Mesenchymal stem cell (in vitro differentiated cells and primary cell): ENCODE measurements around the gene RFX2.

ENCODE experiments used
- DNase-seq: peaks from one replicate; pipeline ENCODE4 v3.0.0-alpha.2; 2013
- H2AFZ ChIP-seq: one replicate; pipeline ENCODE4 v1.6.1; 2013; ENCODE audit warnings: low read depth, mild to moderate bottlenecking, control low read depth, inconsistent platforms, low read length, moderate library complexity
- H2AK5ac ChIP-seq: 2 replicates; pipeline ENCODE4 v1.6.1; 2013; ENCODE audit warnings: low read length, moderate library complexity, mild to moderate bottlenecking, inconsistent platforms; ENCODE audit not compliant: severe bottlenecking
- H2BK120ac ChIP-seq: one replicate; pipeline ENCODE4 v1.6.1; 2013; ENCODE audit warnings: low read depth, mild to moderate bottlenecking, inconsistent platforms, low read length, moderate library complexity
- H2BK12ac ChIP-seq, 2 experiments: one replicate each; pipeline ENCODE4 v1.6.1; 2013; ENCODE audit warnings: inconsistent platforms in 2 of 2, low read length in 2 of 2, mild to moderate bottlenecking in 2 of 2, moderate library complexity in 2 of 2, control low read depth in 1 of 2
- H2BK15ac ChIP-seq: one replicate; pipeline ENCODE4 v1.6.1; 2013; ENCODE audit warnings: mild to moderate bottlenecking, low read depth, inconsistent platforms; ENCODE audit not compliant: poor library complexity, severe bottlenecking
- H2BK5ac ChIP-seq: 2 replicates; pipeline ENCODE4 v1.6.1; 2013; ENCODE audit warnings: low read depth, mild to moderate bottlenecking, low read length, control low read depth, inconsistent platforms; ENCODE audit not compliant: poor library complexity, severe bottlenecking
- H3K14ac ChIP-seq, 2 experiments: one replicate each; pipeline ENCODE4 v1.6.1; 2013; ENCODE audit warnings: inconsistent platforms in 2 of 2, low read length in 2 of 2, control low read depth in 1 of 2, mild to moderate bottlenecking in 1 of 2, moderate library complexity in 1 of 2
- H3K18ac ChIP-seq, 2 experiments: one replicate each; pipeline ENCODE4 v1.6.1; 2013; ENCODE audit warnings: inconsistent platforms in 2 of 2, low read length in 2 of 2, control low read depth in 1 of 2, low read depth in 1 of 2, mild to moderate bottlenecking in 1 of 2
- H3K23ac ChIP-seq, 2 experiments: one replicate each; pipeline ENCODE4 v1.6.1; 2013; ENCODE audit warnings: inconsistent platforms in 2 of 2, low read length in 2 of 2, mild to moderate bottlenecking in 2 of 2, moderate library complexity in 2 of 2, control low read depth in 1 of 2
- H3K27ac ChIP-seq: 2 replicates; pipeline ENCODE4 v1.5.1; 2013; ENCODE audit warnings: mild to moderate bottlenecking, moderate library complexity, low read length, control low read depth, inconsistent platforms; ENCODE audit not compliant: poor library complexity, severe bottlenecking
- H3K27me3 ChIP-seq, 2 experiments: 2 replicates each; pipeline versions ENCODE4 v1.6.1 to v1.7.0; 2013; ENCODE audit warnings: low read length in 2 of 2, mild to moderate bottlenecking in 2 of 2, moderate library complexity in 2 of 2, control low read depth in 1 of 2, inconsistent platforms in 1 of 2; ENCODE audit not compliant: control insufficient read depth in 1 of 2, insufficient read depth in 1 of 2
- H3K36me3 ChIP-seq, 2 experiments: 2 replicates each; pipeline versions ENCODE4 v1.6.1 to v1.7.0; 2013; ENCODE audit warnings: low read length in 2 of 2, control low read depth in 1 of 2, inconsistent platforms in 1 of 2, low read depth in 1 of 2, mild to moderate bottlenecking in 1 of 2; ENCODE audit not compliant: insufficient read depth in 2 of 2, control insufficient read depth in 1 of 2
- H3K4ac ChIP-seq, 2 experiments: one replicate each; pipeline ENCODE4 v1.6.1; 2013; ENCODE audit warnings: inconsistent platforms in 2 of 2, low read length in 2 of 2, mild to moderate bottlenecking in 2 of 2, moderate library complexity in 2 of 2, control low read depth in 1 of 2, low read depth in 1 of 2
- H3K4me1 ChIP-seq: 2 replicates; pipeline ENCODE4 v1.6.1; 2013; ENCODE audit warnings: low read depth, low read length, control low read depth; ENCODE audit not compliant: control insufficient read depth, insufficient read depth
- H3K4me2 ChIP-seq: 2 replicates; pipeline ENCODE4 v1.6.1; 2013; ENCODE audit warnings: low read length, mild to moderate bottlenecking, inconsistent platforms; ENCODE audit not compliant: poor library complexity, severe bottlenecking
- H3K4me3 ChIP-seq, 2 experiments: 2 replicates each; pipeline versions ENCODE4 v1.5.1 to v1.7.0; 2013; ENCODE audit warnings: low read length in 2 of 2, mild to moderate bottlenecking in 2 of 2, control low read depth in 1 of 2, low read depth in 1 of 2; ENCODE audit not compliant: insufficient read depth in 1 of 2
- H3K79me1 ChIP-seq: replicated peaks from 2 replicates; pipeline ENCODE4 v1.6.1; 2013; ENCODE audit warnings: mild to moderate bottlenecking, control low read depth, low read length, inconsistent platforms; ENCODE audit not compliant: poor library complexity, severe bottlenecking
- H3K9ac ChIP-seq: 2 replicates; pipeline ENCODE4 v1.7.0; 2013; ENCODE audit warnings: mild to moderate bottlenecking, low read length, moderate library complexity
- H3K9me3 ChIP-seq: 2 replicates; pipeline ENCODE4 v1.7.0; 2013; ENCODE audit warnings: mild to moderate bottlenecking, low read length; ENCODE audit not compliant: control insufficient read depth
- H4K8ac ChIP-seq: one replicate; pipeline ENCODE4 v1.6.1; 2013; ENCODE audit warnings: inconsistent platforms, mild to moderate bottlenecking, low read length, moderate library complexity
- H4K91ac ChIP-seq: one replicate; pipeline ENCODE4 v1.6.1; 2013; ENCODE audit warnings: mild to moderate bottlenecking, low read length, inconsistent platforms
- WGBS: methylation state at CpG from one replicate; pipeline ENCODE4 v1.1.7; 2013; ENCODE audit warnings: mixed read lengths; 5-methylcytosine and 5-hydroxymethylcytosine counted together

Gene RFX2

DNA sequence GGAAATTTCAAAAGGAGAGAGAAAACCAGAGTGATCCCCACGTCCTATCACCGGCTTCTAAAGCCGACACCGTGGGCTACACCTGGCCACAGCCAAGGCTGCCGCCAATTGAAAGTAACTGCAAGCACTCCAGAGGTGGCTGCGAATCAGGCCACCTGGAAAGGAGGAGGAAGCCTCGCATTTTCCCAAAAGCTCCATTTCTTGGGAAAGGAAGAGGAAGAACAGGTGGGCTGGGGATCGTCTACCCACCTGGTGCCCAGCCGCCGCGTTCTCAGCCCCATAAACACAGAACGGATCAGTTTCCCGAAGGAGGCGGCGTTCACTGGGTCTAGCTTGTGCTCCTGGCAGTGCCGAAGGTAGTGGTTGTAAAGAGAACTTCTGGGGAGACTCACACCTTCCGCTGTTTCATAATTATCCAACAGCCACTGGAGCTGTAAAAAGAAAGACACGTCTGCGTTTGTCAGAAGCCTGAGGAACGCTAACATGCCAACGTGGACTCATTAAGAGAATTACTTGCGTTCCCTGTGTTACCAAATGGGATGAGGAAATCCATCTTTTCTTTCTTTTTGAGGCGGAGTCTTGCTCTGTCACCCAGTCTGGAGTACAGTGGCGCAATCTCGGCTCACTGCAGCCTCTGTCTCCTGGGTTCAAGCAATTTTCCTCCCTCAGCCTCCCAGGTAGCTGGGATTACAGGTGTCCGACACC lies 94.3 kb downstream of the RFX2 start:
- Histone ChIP-seq H3K27ac (no peak overlapping the region), H3K36me3 (peaks cover 3 to 59% of the 10 kb centered on the region in 2 experiments), H3K14ac (peak overlapping the region in 1 of 2 experiments; percentile 31), H3K4me3 (no peak overlapping the region), H3K9me3 (no peaks in the 10 kb centered on the region), H3K79me1 (no peaks in the 10 kb centered on the region), H2BK5ac (no peak overlapping the region), H3K23ac (no peak overlapping the region), H3K4me2 (no peak overlapping the region), H2BK120ac (no peak overlapping the region), H2AK5ac (no peak overlapping the region), H3K9ac (no peak overlapping the region), H4K8ac (no peak overlapping the region), H3K4me1 (peaks cover 2% of the 10 kb centered on the region), H3K27me3 (peaks cover 0 to 3% of the 10 kb centered on the region in 2 experiments), H3K18ac (no peak overlapping the region), H4K91ac (no peak overlapping the region), H2BK15ac (no peak overlapping the region), H2AFZ (no peak overlapping the region), H3K4ac (no peak overlapping the region), H2BK12ac (no peak overlapping the region)
- no peak for DNase-seq
- WGBS: 96% methylated on average over 26 of the region's 26 CpGs

DNA sequence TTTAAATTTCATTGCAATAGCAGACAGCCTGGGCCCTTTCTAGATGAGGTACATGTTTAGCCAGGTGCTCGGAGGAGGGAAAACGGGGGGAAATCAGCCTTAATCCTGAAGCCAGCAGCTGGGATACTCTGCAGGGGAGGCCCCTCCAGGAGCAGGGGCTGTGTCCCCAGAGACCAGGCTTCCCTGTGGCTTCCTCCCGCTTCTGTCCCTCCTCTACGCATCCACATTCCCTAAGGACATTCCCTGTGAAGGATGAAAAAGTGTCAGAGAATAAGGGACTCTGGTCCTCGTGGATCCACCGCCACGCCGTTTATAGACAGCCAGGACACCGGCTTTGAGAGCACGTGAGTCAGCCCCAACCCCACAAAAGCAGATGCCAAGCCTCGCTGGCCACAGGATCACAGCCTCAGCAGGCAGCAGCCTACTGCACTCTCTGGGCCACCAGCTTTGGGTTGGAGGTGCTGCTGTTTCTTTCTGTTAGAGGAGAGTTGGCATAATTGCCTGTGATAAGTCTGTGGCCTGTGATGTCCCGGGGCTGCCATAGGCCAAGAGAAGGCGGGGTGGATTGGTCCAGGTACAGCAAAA lies 95.7 kb downstream of the RFX2 start:
- Histone ChIP-seq H2BK12ac (no peak overlapping the region), H3K36me3 (peaks cover 0 to 58% of the 10 kb centered on the region in 2 experiments), H3K4me1 (peaks cover 2% of the 10 kb centered on the region), H3K4me3 (no peak overlapping the region), H3K4ac (no peak overlapping the region), H4K8ac (no peak overlapping the region), H3K27ac (no peak overlapping the region), H2AK5ac (no peak overlapping the region), H2AFZ (no peak overlapping the region), H2BK5ac (no peak overlapping the region), H3K9me3 (no peaks in the 10 kb centered on the region), H4K91ac (no peak overlapping the region), H2BK120ac (no peak overlapping the region), H2BK15ac (no peak overlapping the region), H3K23ac (no peak overlapping the region), H3K79me1 (no peaks in the 10 kb centered on the region), H3K4me2 (no peak overlapping the region), H3K27me3 (peaks cover 0 to 3% of the 10 kb centered on the region in 2 experiments), H3K14ac (no peak overlapping the region), H3K18ac (no peak overlapping the region), H3K9ac (no peak overlapping the region)
- 87% methylated on average over 11 of the region's 13 CpGs for WGBS
- DNase-seq: no peak

DNA sequence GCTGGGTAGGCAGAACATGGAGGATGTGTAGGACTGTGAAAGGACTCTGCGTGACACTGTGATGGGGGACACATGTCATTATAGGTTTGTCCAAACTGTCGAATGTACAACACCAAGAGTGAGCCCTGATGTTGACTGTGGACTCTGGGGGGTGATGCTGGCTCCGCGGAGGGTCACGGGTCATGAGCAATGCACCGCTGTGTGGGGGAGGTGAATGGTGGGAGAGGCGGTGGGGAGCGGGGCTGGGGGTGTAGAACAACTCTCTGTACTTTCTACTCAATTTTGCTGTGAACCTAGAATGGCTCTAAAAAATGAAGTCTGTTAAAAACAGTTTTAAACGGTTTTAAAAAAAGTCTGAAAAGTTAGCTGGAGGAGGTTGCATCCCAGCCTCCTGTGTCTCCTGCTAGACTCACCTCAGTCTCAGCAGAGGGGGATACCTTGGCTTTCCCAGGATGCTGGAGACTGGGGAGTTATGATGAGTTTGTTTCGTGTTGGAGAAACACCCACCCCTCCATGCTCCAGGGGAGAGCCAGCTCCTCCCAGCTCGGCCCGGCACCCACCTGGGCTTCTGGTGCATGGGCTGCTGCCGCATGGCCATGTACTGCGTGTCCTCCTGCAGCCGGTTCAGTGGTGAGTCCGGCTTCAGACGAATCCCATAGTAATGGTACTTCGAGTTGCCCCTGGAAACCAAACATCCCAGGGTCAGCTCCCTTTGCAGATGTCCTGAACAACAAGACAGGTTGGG lies 97.7 kb downstream of the RFX2 start:
- 95% methylated on average over 16 of the region's 18 CpGs for WGBS
- H3K14ac ChIP-seq: no peak overlapping the region
- H3K4me1 ChIP-seq: peaks cover 2% of the 10 kb centered on the region
- no peak overlapping the region for H3K4me3 ChIP-seq
- no peak overlapping the region for H2BK120ac ChIP-seq
- H3K4me2 ChIP-seq: no peak overlapping the region
- H2AFZ ChIP-seq: no peak overlapping the region
- H3K27me3 ChIP-seq: peaks cover 0 to 3% of the 10 kb centered on the region in 2 experiments
- DNase-seq: no peak
- H3K36me3 ChIP-seq: peaks cover 0 to 57% of the 10 kb centered on the region in 2 experiments
- no peak overlapping the region for H3K23ac ChIP-seq
- H3K4ac ChIP-seq: no peak overlapping the region
- no peak overlapping the region for H2BK5ac ChIP-seq
- H3K9me3 ChIP-seq: no peaks in the 10 kb centered on the region
- H2BK15ac ChIP-seq: no peak overlapping the region
- no peak overlapping the region for H4K91ac ChIP-seq
- H2AK5ac ChIP-seq: no peak overlapping the region
- no peak overlapping the region for H3K27ac ChIP-seq
- H4K8ac ChIP-seq: no peak overlapping the region
- no peak overlapping the region for H3K18ac ChIP-seq
- no peaks in the 10 kb centered on the region for H3K79me1 ChIP-seq
- no peak overlapping the region for H2BK12ac ChIP-seq
- H3K9ac ChIP-seq: no peak overlapping the region

DNA sequence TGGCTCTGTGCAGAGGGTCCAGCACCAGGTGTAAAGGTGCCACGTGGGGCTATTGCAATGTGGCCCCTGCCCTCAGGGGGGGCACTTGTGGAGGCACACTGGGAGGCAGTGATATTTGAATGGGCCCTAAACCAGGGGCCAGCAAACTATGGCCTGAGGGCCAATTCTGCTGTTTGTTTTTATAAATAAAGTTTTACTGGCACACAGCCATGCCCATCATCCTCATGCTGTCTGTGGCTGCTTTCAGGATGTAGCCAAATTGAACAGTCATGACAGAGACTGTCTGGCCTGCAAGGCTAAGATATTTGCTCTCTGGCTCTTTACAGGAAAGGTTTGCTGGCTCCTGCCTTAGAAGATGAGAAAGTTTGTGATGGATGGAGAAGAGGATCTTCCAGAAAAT lies 98.5 kb downstream of the RFX2 start:
- WGBS: 100% methylated on average over 1 of the region's 1 CpG
- H3K79me1 ChIP-seq: no peaks in the 10 kb centered on the region

More for the DNA sequence above, 98.5 kb downstream of the RFX2 start:
- H2BK12ac ChIP-seq: no peak overlapping the region
- H3K9me3 ChIP-seq: no peaks in the 10 kb centered on the region
- no peak overlapping the region for H2BK5ac ChIP-seq
- H3K4me2 ChIP-seq: no peak overlapping the region
- no peak overlapping the region for H2BK15ac ChIP-seq
- H2BK120ac ChIP-seq: no peak overlapping the region
- peaks cover 5 to 65% of the 10 kb centered on the region in 2 experiments for H3K36me3 ChIP-seq
- H3K27ac ChIP-seq: no peak overlapping the region
- no peak overlapping the region for H4K8ac ChIP-seq
- no peak overlapping the region for H3K9ac ChIP-seq
- H3K14ac ChIP-seq: no peak overlapping the region
- peaks cover 2% of the 10 kb centered on the region for H3K4me1 ChIP-seq
- no peaks in the 10 kb centered on the region for H3K27me3 ChIP-seq
- no peak overlapping the region for H2AFZ ChIP-seq
- no peak overlapping the region for H4K91ac ChIP-seq
- H3K4me3 ChIP-seq: no peak overlapping the region
- no peak overlapping the region for H3K18ac ChIP-seq
- no peak overlapping the region for H2AK5ac ChIP-seq
- no peak overlapping the region for H3K4ac ChIP-seq
- H3K23ac ChIP-seq: no peak overlapping the region
- no peak for DNase-seq
